NCI-H510A (cell line): Measurements from ENCODE around the gene RAPGEFL1.
"Not testable (repeated sequence)": the region's sequence is repeated elsewhere in the genome, so short reads cannot be mapped to it uniquely, and the experiment has no call there.

Experiments used
- DNase-seq: peaks from one replicate; lab custom pipeline; 2025; lab: John Stamatoyannopoulos, UW

RAPGEFL1 gene

DNA sequence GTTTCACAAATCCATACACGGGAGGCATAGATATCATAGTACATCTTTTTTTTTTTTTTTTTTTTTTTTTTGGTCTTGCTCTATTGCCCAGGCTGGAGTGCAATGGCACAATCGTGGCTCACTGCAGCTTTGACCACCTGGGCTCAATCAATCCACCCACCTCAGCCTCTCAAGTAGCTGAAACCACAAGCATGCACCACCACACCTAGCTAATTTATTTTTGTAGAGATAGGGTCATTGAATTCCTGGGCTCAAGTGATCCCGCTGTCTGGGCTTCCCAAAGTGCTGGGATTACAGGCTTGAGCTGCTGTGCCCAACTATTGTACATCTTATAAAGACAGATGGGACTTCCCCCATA, 3.5 kb upstream of the RAPGEFL1 start:
- no peak for DNase-seq

DNA sequence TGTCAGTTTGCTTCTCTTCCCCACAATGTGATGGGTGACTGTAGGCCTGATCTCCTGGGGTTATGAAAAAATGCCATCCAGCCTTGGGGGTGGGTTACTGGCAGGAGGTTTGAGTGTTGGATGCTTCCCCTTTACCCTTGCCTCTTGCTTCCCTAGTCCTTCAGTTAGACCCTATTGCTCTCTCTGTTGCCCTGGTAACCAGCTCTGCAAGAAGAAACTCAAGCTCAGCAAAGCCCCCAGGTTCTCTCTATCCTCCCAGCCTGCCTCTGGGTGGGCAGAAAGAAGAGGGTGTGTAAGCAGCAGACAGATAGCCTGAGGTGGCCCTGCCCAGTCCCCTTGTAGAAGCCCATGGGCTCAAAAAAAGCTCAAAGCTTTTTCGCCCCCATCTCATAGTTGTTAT, 2.8 kb upstream of the RAPGEFL1 start:
- no peak for DNase-seq

DNA sequence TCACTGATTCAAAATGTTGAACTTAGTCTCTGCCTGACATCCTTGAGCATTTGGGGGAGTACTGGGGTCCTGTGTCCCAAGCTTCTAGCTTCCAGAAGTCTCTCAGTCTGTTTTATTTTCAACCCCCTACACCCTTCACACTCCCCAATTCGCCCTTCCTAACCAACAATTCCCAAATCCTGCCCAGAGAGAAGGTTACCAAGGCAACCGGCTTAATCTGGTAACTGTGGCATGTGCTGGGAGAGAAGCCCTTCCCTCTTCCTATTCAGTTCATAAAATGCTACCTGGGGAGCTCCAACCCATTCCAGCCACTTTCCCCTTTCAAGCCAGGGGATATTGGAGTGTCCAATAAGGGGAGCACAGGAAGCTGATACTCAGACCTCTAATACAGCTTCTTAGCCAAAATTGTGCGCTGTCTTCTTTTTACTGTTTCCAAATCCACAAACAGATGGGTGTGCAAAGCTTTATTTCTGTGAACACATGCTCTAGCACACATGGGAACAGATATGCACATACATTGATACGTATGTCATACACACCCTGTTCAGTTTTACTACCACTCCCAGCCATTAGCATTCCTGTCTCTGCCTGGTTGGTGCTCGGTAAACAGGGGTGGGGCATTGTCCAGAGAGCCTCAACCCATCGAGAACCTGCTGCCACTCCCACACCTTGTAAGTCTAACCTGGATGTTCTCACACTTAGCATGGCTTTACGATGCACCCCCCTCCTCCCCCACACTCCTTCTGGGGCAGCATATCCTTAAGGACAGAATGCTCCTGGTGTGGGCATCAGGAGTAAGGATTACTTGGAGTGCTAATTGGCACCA, 1.1 kb upstream of the RAPGEFL1 start:
- peak; percentile 51 for DNase-seq

DNA sequence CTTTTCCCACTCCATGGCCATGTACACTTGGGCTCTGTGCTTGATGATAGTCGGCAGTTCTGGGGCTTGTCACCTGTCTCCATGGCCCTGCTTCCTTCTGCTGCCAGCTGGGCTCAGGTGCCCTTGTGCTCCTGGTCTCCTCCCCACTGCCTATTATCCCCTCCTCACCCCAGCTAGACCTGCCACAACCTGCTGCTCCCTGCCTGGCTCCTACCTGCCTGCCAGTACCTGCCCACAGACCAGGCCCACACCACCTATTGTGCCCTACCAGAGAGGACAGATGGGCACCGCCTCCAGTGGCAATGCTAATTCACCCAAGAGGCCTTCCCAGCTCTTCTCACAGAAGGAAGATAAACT, 538 bp upstream of the RAPGEFL1 start:
- peak; percentile 83 for DNase-seq

DNA sequence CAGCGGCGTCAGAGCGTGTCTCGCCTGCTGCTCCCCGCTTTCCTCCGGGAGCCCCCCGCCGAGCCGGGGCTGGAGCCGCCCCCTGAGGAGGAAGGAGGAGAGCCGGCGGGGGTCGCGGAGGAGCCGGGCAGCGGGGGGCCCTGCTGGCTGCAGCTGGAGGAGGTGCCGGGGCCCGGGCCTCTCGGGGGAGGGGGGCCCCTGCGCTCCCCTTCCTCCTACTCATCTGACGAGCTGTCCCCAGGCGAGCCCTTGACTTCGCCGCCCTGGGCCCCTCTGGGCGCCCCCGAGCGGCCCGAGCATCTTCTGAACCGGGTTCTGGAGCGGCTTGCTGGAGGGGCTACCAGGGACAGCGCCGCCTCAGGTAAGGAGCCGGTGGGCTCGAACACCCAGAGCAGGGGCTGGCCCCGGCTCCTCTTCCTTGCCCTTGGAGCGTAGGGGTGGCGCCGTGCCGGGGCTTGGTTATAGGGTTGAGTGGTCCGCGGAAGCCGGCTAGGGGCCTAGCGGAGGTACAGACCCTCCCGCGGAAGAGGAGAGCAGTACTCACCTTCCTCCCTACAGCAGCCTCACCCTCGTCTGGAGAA, 841 bp downstream of the RAPGEFL1 start:
- no peak for DNase-seq

DNA sequence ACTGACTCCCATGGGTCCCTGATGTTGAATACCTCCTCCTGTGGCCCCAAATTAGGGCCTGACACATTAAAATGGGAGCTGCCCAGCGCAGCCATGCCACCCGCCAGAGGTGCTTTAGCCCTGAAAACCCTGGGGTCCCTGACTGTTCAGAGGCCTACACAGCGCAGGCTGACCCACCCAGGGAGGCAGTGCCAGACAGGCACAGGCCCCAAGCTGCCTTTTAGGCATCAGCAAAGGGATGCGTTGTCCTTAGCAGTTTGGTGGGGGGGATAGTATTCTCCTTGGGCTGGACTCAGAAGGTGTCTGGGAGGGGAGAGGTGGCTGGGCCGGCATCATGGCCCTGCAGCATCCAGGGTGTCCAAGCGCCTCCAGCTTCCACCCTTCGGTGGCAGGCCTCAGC, 1.4 kb downstream of the RAPGEFL1 start:
- no peak for DNase-seq

DNA sequence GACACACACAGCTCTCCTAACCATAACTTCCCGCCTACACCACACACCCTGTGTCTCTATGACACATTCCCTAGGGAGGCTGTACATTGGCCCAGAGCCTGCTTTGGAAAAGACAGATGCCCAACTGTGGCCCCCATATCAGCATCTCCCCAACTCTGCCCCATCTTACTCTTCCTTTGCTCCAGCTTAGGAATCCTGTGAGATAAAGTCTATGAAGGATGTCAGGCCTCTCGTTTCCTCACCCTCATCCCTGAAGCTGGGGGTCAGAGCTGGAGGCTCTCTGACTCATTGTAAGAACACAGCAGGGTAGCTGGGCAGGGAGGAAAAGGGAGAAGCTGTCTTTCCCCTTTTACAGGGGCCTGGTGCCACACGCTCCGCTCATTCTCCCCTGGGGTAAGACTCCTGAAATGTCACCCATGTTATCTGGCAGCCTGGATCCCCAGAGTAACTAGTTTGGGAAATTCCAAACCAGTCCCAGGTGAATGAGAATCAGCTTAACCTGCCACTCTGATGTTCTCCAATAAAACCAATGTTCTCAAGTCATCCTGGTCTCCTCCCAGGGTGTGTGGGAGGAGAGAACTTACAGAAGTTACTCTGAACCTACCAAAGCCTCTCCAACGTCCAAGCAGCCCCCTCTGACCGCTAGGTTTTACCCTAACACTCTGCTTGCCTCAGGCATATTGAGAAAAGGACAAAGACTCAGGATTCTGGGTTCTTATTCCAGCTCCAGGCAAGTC, 2.8 kb downstream of the RAPGEFL1 start:
- DNase-seq = no peak

DNA sequence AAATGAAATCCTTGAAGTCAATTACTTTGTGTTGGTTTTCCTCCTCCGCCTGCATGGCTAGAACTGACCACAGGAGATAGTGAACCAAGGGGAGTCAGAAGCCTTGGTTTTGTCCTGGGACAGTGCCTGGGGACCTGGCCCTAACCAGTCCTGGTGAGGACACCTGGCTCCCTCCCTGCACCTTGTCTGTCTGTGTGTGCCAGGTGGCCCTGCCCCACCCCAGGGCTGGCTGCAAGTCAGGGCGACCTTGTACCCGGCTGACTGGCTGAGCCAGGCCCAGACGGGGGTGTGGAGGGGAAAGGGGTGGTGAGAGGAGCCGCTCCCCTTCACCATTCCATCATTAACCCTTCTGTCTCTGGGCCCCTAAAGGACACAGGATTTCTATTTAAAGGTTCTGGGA, 3.4 kb downstream of the RAPGEFL1 start:
- no peak for DNase-seq

DNA sequence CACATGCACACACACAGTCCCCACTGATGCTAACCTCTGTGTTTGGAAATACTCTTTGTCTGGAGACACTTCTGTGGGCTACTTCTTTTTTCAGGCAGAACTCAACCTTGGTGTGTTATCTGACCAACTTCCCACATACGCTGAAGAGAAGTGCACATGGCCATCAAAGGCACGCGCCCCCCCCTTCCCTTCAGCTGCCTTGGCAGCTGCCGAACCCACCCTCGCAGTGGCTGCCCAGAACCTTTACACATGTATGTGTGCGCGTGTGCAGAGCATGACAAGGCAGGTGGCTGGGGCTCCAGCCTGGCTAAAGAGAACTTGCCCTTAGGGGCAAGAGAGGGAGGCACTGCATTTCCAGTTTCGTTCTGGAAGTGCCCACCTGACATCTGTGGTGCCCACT, 3.9 kb downstream of the RAPGEFL1 start:
- no peak for DNase-seq

DNA sequence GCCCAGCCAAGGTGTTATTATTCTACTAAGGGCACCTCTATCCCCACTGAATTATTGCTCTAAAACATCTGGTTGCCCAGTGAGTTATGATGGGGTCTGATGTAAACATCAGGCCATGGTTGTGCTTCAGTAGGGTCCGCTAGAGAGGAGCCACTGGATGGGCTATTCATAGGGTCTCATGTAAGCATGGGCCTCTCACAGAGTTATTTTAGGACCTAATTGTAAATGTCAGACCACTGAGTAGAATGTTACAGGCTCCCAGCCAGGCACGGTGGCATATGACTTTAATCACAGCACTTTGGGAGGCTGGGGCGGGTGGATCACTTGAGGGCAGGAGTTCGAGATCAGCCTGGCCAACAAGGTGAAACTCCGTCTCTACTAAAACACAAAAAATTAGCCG, 5.3 kb downstream of the RAPGEFL1 start:
- DNase-seq = no peak

DNA sequence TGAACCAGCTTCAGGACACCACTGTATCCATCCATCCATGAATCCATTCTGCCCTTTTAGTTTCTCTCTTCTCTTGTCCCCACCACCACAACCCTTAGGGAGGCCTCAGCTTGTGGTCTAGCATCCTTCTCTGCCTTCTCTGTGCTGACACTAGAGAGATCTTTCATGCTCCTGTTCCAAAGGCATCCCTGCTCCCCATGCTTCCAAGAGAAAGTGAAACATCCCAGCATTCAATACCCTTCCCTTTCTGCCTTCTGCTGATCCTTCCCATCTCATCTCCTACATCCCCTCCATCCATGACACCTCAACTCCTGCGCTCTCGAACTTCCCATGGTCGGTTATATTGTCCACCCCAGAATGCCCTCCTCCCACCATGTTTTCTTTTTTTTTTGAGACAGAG, 10.0 kb downstream of the RAPGEFL1 start:
- DNase-seq = no peak

DNA sequence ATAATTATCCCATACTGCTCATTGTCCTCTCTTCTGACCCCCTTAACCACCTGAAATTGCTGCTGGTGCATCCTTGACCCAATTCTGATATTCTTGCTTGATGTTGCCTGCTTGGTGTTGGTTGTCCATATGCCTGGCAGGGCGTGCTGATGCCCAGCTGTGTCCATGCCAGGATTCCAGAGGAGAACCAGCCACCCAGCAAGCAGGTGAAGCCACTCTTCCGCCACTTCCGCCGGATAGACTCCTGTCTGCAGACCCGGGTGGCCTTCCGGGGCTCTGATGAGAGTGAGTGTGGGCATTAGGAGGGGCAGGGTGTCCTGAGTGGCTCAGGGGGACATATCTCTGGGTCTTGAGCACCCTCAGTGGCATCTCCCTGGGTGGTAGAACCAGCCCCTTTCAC, 11.4 kb downstream of the RAPGEFL1 start:
- DNase-seq = no peak

DNA sequence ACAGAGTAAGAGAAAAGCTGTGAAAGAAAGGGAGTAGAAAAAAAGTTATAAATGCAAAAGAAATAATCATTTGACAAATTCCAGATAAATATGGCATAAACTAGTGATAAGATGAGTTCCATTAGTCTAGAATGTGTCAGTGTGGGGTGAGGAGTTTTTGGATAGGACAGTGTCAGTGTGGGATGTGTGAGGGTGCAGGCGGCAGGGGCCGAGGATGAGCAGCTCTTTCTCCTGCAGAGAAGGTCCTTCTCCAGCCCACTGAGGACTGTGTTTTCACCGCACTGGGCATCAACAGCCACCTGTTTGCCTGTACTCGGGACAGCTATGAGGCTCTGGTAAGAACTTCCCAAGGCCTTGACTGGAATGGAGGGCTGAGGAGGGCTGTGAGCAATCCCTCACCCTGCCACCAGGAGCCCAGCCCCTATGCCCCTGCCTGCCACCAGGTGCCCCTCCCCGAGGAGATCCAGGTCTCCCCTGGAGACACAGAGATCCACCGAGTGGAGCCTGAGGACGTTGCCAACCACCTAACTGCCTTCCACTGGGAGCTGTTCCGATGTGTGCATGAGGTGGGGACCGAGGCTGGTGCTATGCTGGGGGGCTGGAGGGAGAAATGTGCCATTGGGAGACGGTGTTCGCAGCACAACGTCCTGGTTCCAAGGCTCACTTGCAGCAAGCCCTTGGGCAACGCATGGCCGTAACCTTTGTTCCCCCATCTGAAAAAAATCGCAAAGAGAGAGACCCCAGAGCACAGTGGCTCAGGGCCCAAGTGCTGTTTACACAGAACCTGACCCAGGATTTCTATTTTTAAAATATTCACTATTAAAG, 13.1 kb downstream of the RAPGEFL1 start:
- peak; percentile 17 for DNase-seq

DNA sequence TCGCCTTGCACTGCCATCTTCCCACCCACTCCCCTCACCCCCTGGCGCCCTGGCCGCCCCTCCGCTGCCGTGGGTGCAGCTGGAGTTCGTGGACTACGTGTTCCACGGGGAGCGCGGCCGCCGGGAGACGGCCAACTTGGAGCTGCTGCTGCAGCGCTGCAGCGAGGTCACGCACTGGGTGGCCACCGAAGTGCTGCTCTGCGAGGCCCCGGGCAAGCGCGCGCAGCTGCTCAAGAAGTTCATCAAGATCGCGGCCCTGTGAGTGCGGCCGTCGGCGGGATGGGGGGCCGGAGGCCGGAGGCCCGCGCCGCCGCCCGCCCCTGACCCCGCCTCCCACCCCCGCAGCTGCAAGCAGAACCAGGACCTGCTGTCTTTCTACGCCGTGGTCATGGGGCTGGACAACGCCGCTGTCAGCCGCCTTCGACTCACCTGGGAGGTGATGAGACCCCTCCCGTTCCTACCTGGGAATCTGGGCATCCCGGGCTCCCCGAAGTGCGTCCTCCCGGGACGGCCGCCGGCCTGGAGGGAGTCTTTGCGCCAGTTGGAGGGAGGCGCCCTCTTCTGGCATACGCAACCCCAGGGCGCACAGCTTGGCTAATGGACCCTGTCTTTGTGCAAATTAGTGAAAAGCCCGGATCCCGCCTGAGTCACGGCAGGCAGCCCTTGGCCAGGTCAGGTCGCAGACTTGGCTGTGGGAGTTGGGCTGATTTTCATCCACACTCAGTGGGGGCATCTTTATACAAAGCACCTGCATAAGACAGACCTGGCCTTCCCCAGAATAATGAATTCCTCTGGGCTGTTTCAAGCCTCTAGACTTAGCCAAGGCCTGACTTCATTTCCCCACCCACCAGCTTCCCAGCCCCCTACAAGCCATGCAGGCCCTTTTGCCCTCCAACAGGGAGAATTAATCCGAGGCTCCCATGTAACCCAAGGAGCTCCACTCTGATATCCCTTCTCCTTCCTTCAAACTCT, 14.3 kb downstream of the RAPGEFL1 start:
- DNase-seq = peak; percentile 41

DNA sequence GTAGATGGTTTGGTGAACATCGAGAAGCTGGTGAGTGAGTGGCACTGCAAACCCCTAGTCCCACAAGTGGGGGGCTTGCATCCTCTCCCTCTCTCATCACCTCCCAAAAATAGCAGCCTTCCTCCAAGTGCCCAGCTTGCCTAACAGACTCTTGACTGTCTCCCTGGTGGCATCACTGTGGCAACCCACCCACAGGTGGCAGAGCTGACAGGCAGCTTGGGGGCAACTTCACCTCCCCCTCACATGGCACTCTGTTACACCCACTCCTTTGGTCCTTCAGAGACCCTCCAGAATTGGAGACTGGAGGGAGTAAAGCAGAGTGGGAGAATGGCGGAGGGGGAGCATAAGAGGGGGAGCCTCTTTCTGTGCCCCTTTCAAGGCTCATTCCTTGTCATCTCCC, 15.7 kb downstream of the RAPGEFL1 start:
- no peak for DNase-seq

DNA sequence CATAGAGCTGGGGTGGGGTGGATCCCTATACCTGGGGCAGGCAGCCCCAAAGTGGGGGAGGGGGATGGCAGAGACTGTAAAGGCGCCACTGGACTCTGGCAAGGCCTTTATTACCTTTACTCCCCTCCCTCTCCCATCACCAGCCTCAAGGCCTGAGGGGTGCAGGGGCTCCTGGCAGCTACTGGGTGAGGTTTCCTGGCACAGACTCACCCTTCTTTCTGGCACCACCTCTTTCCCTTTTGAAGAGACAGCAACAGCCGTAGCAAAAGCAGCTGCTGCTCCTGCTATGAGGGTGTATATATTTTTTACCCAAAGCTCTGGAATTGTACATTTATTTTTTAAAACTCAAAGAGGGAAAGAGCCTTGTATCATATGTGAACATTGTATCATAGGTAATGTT, 17.6 kb downstream of the RAPGEFL1 start:
- DNase-seq = no peak

DNA sequence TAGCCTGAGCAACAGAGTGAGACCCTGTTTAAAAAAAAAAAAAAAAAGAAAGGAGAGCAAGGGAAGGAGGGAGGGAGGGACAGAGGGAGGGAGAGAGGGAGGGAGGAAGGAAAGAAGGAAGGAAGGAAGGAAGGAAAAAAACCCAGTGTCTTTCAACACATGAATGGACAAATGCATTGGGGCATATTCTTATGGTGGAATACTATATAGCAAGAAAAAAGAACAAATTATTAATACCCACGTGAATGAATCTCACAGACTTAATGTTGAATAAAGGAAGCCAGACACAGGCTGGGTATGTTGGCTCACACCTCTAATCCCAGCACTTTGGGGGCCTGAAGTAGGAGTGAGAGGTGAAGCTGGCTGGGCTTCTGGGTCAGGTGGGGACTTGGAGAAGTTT, 20.3 kb downstream of the RAPGEFL1 start:
- DNase-seq = no peak

DNA sequence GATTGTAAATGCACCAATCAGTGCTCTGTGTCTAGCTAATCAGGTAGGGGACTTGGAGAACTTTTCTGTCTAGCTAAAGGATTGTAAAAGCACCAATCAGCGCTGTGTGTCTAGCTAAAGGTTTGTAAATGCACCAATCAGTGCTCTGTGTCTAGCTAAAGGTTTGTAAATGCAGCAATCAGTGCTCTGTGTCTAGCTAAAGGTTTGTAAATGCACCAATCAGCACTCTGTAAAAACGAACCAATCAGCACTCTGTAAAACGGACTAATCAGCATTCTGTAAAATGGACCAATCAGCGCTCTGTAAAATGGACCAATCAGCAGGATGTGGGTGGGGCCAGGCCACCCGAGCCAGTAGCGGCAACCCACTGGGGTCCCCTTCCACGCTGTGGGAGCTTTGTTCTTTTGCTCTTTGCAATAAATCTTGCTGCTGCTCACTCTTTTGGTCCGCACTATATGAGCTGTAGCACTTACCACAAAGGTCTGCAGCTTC, 20.7 kb downstream of the RAPGEFL1 start:
- not testable (repeated sequence) for DNase-seq

DNA sequence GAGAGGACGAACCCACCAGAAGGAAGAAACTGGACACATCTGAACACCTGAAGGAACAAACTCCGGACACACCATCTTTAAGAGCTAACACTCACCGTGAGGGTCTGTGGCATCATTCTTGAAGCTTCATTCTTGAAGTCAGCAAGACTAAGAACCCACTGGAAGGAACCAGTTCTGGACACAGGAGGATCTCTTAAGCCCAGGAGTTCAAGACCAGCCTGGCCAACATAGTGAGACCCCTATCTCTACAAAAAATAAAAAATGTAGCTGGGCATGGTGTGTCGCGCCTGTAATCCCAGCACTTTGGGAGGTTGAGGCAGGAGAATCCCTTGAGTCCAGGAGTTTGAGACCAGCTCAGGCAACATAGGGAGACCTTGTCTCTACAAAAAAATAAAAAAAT, 21.3 kb downstream of the RAPGEFL1 start:
- DNase-seq = no peak

DNA sequence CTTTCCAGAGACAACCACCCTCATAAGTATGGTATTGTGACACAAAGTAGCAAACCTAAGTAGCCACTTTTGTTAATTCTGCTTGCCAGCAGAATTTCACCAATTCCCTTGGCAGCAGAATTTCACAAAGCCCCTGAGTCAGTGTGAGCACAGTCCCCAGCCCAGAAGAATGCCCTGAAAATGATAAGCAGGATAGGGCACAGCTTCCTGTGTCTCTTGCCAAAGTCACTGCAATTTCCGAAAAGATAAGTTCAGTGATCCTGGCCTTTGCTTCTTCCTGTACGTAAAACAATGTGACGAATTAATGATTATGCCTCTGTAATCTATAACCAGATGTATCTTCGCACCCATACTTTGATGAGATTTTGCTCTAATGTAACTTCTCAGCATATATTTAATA, 25.9 kb downstream of the RAPGEFL1 start:
- no peak for DNase-seq

DNA sequence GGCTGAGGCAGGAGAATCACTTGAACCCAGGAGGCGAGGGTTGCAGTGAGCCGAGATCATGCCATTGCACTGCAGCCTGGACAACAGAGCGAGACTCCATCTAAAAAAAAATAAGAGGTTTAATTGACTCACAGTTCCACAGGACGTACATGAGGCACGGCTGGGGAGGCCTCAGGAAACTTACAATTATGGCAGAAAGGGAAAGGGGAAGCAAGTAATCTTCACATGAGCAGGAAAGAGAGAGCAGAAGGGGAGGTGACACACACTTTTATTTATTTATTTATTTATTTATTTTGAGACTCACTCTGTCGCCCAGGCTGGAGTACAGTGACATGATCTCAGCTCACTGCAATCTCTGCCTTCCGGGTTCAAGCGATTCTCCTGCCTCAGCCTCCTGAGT, 28.9 kb downstream of the RAPGEFL1 start:
- not testable (repeated sequence) for DNase-seq
